AG08396 (cell line): ENCODE data around the gene MXD1.
A peak's percentile ranks its signal among the peaks of the same experiment; 100 is the strongest.
"Not testable (repeated sequence)": the region's sequence is repeated elsewhere in the genome, so short reads cannot be mapped to it uniquely, and the experiment has no call there.

Source experiments
- DNase-seq: peaks from one replicate; pipeline ENCODE4 v3.0.0; 2012; ENCODE audit warnings: low spot score, mixed read lengths

Gene MXD1

DNA sequence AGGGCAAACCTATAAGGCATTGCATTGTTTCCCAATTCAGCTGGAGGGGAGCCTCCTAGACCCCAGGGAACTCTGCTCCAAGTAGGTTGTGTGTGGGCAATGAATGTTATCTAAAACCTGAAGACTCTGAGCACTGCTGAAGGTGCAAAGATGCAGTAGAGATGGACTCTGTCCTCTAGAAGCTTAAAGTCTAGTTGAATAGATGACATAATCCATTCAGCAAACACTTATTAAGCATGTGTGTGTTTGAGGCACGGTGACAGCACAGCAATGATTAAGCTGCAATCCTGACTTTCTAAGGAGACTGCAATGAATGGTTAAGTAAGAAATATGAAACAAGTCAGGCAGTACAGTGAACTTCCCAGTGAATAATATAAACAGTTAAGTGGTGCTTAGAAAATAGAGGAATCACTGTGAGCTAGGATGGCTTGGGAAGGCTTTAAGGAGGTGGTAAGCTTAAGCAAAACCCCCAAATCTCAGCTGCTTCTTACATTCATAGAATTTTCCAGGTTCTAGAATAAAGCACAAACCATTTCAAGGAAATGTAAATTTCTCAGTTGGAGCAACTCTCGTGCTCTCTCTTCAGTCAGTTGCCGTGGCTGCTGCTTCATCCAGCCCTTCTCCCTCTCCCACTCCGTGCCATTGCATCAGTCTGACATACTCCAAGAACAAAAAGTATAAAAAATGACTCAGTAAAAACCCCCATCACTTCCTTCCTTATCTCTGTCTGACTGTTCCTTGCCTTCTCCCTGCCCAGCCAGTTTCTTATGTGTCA lies 19.1 kb downstream of the MXD1 start:
- peak; percentile 81 for DNase-seq

DNA sequence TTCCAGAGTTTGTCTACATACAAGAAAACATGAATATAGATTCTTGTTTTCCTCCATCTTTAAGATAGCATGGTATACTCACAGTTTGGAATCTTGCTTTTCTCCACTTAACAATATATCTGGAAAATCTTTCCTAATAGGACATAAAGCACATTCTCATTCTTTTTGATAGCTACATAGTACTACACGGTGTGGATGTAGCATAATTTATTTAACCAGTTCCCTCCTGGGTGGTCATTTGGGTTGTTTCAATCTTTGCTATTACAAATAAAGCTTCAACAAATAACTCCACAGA lies 19.7 kb downstream of the MXD1 start:
- DNase-seq = no peak

DNA sequence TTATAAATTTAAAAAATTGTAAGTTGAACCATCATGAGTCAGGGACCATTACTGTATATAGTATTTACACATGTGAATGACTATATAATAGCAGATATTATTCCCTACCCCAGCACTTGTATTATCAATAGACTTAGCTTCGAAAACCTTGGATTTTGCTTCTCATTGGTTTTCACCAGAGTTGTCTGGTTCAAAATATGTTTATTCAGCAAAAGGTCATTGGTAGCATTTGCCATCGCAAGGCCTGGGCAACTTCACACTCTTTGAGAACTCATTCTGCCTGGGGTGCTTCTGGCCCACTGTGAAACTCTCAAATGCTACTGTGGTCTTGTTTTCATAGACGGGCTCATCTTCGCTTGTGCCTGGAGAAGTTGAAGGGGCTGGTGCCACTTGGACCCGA lies 20.1 kb downstream of the MXD1 start:
- no peak for DNase-seq

DNA sequence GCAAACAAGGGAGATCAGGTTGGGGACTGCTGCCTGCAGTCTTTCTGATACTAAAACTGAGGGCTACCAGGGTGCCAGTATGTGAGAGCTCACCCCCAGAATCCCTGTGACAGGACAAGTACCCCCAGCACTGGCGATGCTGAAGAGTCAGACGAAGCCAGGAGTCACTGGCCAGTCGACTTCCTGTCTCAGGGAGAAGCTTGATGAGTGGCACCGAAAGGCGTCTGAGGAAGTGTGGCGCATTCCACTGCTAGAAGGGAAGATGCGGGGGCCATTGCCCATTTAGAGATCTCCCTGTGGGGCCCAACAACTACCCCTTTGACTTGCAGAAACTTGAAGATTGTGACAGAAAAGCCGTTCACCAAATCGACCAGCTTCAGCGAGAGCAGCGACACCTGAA lies 22.0 kb downstream of the MXD1 start:
- DNase-seq = no peak

DNA sequence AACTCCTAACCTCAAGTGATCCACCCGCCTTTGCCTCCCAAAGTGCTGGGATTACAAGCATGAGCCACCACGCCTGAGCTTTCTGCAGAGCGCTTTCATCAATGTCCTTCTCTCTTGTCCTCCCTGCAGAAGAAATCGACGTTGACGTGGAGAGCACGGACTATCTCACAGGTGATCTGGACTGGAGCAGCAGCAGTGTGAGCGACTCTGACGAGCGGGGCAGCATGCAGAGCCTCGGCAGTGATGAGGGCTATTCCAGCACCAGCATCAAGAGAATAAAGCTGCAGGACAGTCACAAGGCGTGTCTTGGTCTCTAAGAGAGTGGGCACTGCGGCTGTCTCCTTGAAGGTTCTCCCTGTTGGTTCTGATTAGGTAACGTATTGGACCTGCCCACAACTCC lies 23.1 kb downstream of the MXD1 start:
- no peak for DNase-seq

DNA sequence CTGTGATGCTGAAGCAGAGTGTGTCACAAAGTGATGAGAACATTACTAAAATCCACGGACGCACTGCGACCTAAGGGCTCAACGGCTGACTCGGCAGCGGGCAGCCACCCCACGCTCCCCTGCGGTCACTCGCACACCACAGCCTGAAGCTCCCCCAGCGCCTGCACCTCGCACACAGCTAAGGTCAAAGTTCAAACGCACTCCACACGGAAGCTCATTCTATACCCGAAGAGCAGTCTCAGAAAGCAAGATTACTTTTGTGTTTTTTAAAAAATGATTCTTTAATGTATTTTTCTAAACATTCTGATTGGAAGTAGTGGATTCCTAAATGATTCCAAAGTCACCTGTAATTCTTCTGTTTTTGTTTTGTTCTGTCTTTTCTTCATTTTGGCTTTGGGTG lies 24.8 kb downstream of the MXD1 start:
- no peak for DNase-seq

DNA sequence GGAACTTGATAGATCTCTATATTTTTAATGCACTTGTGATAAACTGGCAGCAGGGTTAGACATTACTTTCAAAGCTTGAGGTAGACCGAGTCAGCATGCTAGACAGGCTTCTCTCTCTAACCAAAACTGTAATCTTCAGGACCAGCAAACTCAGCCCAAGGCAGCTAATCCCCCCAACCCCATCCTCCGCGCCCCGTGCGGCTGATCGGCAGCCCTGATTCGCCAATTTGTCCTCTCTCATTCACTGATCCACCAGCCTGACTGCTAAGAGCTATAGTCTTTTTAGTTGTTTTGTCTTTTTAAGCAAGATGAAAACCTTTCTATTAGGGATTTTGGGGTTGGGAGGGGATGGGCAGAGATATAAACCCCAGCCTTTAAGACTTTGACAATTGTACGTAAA lies 25.8 kb downstream of the MXD1 start:
- no peak for DNase-seq

DNA sequence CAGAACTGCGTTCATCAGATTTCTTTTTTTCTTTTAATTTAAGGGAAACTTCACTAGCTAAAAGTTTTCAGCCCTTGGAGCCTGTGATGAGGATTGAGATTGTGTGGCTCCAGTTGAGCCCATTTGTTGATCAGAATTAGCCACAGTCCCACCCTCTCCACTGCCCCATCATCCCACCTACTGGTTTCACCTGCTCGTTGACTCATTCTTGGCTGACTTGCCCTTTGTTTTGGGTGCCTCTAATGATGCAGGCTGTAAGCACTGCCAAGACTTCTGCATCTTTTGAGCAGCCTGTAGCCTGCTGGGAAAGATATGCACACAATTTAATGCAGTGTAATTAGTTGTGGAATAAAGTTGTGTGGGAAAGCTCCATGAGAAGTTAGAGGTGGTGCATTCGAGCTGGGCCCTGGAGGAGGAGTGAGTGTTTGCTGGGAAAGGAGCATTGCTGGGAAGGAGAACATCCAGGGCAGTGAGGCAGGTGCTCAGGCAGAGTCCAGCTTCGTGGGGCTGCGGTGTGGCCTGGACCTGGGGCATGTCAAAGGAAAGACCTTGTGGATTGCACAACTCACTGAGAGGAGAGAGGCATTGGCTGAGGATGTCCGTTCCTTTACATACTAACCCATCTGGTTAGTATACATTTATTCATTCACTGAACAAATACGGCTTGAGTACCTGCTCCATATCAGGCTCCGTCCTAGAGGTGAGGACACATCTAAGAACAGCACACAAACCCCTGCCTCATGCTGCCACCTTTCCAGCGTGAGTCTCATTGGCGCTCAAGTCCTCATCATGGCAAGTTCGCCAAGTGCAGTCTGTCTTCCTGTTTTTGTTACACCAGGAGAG lies 28.3 kb downstream of the MXD1 start:
- DNase-seq = no peak

DNA sequence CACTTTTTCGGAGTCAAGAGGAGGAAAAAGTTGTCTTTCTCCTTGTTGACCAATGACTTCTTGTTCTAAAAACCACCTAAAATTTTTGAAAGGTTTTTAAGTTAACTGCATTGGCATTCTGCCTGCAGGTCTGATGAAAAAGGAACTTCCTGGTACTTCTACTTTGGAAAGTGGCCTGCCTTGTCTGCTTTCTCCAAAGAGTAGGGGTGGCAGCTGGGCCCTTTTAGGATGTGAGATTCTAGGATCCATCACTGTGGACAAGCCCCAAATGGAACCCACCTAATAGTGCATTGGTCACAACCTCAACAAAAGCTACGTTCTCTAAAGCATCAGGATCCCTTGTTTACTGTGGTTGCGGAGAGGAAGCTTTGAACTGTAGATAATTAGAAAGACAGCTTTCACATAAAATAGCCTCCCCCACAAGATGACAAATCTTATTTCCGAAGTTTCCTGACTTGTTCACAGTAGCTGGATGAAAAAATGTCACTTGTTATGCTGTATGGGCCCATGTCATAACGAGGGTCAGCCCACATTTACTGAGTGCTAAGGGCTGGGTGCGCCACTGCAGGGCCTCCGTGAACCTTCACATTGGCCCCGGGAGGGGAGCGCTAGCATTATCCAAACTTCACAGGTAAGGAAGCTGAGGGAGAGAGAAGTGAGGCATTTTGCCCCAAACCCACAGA lies 29.1 kb downstream of the MXD1 start:
- DNase-seq = no peak

DNA sequence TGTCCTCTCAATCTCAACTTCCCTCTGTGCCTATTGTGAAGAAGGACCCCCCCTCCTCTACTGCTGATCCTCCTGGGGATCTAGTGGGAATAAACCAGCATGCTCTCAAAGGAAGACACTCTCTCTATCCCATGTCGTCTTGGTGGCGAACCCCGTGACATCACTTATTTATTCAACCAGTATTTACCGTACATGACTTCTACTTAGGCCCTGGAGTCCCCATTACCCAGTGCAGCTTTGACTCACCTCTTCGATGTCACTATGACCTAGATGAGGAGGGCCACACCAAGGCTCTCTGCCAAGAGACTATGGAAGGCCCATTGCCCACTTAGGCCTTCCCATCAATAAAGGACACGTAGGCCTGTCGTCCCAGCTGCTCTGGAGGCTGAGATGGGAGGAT lies 29.8 kb downstream of the MXD1 start:
- DNase-seq = no peak

DNA sequence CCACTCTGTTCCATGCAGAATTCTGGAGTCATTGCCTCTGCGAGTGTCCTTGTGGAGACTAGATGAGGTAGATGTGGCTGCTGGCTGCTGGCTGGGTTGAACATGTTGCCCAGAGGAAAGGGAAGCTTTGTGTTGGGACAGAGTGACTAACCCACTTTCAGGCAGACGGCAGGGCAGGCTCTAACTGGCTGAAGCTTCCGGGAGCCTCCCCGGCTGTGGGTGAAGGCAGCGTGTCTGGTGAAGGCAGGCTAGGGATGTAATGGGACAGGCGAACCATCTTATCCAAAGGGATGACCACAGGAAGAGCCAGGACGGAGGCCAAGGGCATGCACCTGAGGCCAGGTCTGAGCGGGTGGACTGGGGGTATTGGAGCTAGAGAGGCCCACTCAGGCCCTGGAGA lies 30.5 kb downstream of the MXD1 start:
- peak; percentile 29 for DNase-seq

DNA sequence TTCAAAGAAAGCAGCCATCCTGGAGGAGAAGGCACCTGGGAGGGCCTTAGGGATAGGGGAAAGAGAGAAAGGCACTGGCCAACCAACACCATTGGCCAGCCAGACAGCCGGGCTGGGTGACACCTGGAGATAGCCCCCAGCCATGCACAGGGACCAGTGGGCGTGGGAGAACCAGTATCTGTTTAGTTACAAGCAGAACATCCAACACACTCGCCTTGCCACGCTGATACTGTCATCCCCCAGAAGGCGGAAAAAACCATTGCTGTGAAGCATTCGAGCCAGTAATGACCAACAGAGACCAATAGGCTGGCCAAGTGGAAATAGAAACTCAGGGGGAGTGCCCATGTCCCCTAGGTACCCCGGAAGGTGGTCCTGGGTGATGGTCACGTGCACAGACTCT lies 31.0 kb downstream of the MXD1 start:
- DNase-seq = no peak

DNA sequence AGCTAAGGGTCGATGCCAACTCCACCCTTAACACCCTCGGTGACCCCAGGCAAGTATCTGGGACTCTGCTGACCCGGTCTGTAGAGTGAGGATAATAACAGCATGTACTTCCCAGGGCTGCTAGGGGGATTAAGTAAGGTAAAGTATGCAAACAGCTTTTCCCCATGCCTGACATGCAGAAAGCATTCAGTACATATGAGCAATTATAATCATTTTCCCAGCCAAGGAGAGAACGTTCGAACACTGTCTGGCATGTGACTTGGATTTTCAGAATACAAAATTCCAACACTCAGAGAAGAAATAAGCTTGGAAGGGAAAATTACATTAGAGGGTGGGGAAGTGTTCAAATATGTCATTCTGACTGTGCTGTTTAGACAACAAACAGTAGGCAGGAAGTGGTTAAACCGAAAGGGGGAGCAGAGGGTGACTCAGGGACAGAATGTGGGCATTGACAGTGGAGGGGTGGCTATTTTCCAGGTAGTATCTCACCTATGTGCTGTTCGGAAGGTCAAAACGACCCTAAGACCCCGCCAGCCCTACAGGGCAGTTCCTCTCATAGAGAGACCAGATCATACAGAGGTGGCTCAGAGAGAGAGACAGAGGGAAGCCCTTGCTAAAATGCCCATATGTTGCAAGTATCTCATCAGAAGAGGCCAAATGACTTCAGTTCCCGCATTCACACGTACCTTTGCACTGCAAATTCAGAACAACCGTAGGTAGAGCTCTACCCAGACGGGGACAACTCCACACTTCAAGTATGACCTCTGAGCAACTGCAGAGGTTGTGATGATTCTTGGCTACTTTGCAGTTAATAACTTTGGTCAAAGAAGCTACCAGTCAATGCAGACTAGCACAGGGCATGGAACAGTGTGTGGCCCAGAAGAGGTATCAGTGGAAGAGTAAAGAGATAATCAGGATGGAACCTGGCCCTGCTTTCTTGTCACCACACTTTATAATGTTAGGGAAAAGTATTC lies 31.7 kb downstream of the MXD1 start:
- DNase-seq = peak; percentile 71

DNA sequence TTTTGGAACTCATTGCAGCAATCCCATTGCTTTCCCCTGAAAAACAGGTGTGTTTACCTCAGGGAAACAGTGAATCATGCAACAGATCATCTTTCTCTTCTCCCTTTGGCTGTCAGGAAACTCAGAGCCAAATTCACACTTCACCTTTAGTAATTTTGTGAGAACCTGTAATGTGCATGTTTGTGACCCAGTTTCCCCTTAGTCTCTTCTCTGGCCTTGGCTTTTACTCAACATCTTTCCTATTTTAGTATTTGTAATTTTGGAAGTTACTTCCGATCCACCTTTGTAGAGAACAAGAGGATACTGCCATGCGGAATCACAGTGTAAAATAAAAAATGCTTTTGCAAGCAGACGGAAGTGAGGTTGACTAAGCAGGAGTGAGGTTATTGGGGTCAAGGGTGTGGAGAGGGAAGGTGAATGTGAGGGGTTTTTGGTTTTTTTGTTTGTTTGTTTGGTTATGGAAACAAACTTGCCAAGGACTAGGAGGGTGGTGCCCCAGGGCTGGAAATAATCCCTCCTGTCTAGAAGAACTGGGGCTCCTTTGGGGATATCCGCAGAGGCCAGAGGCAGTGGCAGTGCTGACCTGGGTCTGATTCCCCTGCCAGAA lies 32.5 kb downstream of the MXD1 start:
- no peak for DNase-seq

DNA sequence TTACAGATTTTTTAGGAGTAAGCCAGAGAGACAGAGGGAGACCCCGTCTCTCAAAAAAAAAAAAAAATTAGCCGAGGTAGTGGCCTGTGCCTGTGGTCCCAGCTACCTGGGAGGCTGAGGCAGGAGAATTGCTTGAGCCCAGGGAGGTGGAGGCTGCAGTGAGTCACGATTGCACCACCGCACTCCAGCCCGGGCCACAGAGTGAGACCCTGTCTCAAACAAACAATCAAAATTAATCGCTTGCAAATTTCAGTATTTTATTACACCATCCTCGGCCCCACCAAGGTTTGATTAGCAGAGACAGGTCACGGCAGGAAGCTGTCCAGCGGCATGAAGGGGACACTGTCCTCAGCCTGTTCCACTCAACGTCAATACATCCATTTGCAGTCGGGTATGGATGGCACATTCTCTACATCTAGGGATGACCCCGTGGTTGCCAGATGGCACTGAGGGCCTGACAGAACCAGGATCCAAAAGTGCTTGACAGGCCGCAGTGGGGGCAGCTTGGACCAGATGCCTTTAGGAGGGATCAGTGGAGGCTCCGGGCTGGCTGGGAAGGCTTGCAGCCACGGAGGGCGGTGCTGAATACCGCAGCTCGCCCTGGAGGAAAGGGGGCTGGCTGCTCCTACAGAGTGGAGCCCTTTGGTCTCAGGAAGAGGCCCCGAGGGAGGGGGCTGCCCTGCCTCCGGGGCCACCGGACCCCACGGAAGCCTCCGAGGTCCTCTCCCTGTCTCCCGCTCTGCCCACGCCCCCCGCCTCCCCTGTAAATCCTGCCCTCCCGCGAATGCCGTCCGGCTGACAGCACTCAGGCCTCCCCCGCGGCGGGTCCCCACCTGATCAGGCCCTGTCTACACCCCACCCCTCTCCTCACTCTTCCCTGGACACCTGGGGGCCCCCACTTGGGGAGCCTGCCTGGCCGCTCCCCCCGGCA lies 33.4 kb downstream of the MXD1 start:
- no peak for DNase-seq

DNA sequence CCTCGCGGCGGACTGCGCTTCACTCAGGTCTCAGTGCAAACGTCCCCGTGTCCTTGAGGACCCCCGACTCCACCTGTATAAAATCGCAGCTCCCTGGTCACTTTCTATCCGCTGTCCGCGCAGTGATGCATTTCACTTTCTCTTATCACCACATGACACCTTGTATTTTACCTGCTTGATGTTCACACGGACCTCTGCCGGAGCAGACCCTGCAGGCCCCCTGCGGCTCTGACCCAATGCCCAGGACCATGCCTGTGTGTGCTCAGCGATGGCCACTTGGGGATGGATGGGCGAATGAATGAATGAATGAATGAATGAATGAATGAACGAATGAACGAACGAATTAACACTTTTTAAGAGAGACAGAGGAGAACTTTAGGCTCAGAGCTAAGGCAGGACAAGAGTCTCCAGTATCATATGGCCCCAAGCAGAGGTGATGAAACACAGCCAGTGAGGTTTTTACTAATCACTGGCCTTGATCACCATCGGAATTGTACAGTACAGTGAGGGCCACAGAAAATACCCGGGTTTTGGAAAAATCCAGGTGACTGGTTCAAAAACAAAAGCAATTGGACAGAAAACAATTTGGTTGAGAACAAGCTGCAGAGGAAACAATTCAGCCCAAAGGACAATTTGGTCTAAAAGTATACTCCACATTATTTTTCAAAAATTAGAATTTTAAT lies 34.2 kb downstream of the MXD1 start:
- DNase-seq = no peak

DNA sequence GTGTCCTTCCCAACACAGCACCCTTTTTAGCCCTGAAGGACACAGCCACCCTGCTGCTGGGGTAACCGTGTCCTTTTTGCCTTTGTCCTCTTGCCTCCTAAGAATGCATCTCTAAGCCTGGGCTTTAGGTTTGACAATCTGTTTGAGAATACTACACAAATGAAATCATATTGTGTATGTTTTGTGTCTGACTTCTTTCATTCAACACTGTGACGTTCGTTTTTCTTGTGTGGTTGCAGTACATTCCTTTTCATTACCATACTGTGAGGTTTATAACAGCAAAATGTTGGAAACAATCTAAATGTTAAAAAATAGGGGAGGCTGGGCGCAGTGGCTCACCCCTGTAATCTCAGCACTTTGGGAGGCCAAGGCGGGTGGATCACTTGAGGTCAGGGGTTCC lies 35.3 kb downstream of the MXD1 start:
- no peak for DNase-seq

DNA sequence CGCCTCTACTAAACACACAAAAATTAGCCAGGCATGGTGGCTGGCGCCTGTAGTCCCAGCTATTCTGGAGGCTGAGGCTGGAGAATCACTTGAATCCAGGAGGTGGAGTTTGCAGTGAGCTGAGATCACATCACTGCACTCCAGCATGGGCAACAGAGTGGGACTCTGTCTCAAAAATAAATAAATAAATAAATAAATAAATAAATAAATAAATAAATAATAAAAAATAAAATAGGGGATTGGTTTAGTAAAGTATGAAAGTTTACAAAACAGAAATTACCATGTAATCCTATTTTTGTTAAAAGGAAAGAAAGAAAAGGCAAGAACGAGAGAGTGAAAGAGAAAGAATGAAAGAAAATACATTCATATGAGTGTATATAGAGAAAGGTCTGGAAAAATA lies 35.8 kb downstream of the MXD1 start:
- not testable (repeated sequence) for DNase-seq

DNA sequence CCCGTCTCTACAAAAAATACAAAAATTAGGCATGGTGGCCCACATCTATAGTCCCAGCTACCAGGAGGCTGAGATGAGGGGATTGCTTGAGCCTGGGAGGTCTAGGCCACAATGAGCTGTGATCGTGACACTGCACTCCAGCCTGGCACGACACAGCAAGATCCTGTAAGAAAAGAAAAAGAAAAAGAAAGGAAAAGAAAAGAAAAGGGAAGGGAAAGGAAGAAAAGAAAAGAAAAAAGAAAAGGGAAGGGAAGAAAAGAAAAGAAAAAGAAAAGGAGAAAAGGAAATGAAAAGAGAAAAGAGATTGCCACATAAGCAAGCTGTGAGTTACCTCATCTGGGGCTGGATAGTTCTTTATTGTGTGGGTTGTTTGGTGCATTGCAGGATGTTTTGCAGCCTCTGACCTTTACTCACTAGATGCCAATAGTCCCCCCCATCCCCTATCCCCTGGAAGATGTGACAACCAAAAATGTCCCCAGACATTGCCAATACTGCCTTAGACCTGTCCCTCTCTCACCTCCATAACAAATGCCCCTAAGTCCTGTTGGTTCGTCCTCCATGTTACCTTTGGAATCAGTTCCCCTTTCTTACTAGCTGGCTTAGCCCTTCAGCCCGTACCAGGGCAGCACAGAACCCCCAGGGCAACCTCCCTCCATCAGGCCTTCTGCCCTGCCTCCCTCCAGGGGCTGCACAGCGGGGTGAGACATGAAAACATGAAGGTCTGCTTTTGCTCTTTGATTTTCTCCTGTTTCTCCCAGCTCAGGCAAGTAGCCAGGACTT lies 37.6 kb downstream of the MXD1 start:
- DNase-seq = no peak
